Measurements from ENCODE around the gene SHC4.
A peak's percentile ranks its signal among the peaks of the same experiment; 100 is the strongest.
"Not testable (repeated sequence)": the region's sequence is repeated elsewhere in the genome, so short reads cannot be mapped to it uniquely, and the experiment has no call there.

The SHC4 gene

GRCh38 chr15:48963524-48964113, at the start of gene SHC4:
TSS of gene SHC4 (minus strand) at chr15:48963919. CDS start at chr15:48963015, 904 bp downstream.
- no peak for DNase-seq

GRCh38 chr15:48999314-48999713, 35.6 kb upstream of the SHC4 start:
- DNase-seq, result no peak

- no peak for DNase-seq
Measured at GRCh38 chr15:48996276-48996675, 32.6 kb upstream of the SHC4 start.

GRCh38 chr15:48993380-48993779, 29.7 kb upstream of the SHC4 start:
- no peak for DNase-seq

GRCh38 chr15:48992545-48992944, 28.8 kb upstream of the SHC4 start:
- no peak for DNase-seq

- no peak for DNase-seq
Measured at GRCh38 chr15:48992096-48992495, 28.4 kb upstream of the SHC4 start.

GRCh38 chr15:48989170-48989569, 25.5 kb upstream of the SHC4 start:
- no peak for DNase-seq

GRCh38 chr15:48987142-48987541, 23.4 kb upstream of the SHC4 start:
- DNase-seq, result no peak

- DNase-seq, result no peak
Measured at GRCh38 chr15:48986240-48986639, 22.5 kb upstream of the SHC4 start.

GRCh38 chr15:48985516-48985915, 21.8 kb upstream of the SHC4 start:
- no peak for DNase-seq

- no peak for DNase-seq
Measured at GRCh38 chr15:48984811-48985352, 21.2 kb upstream of the SHC4 start.

- DNase-seq, result no peak
Measured at GRCh38 chr15:48984021-48984710, 20.4 kb upstream of the SHC4 start.

GRCh38 chr15:48983300-48983699, 19.6 kb upstream of the SHC4 start:
- DNase-seq, result no peak

- no peak for DNase-seq
Measured at GRCh38 chr15:48981941-48982340, 18.2 kb upstream of the SHC4 start.

- DNase-seq, result no peak
Measured at GRCh38 chr15:48978638-48979037, 14.9 kb upstream of the SHC4 start.

GRCh38 chr15:48976444-48977088, 12.8 kb upstream of the SHC4 start:
- DNase-seq, result no peak

GRCh38 chr15:48975472-48976419, 12.0 kb upstream of the SHC4 start:
- DNase-seq, result peak; percentile 54

- DNase-seq, result no peak
Measured at GRCh38 chr15:48974882-48975281, 11.2 kb upstream of the SHC4 start.

GRCh38 chr15:48972750-48973503, 9.2 kb upstream of the SHC4 start:
- DNase-seq, result no peak

GRCh38 chr15:48970926-48971325, 7.2 kb upstream of the SHC4 start:
- not testable (repeated sequence) for DNase-seq

- no peak for DNase-seq
Measured at GRCh38 chr15:48968066-48968465, 4.3 kb upstream of the SHC4 start.

- DNase-seq, result no peak
Measured at GRCh38 chr15:48967336-48967735, 3.6 kb upstream of the SHC4 start.
